AG04450 (cell line): ENCODE data around the gene UBR4. TPM values are rescaled to one million over a fixed set of nuclear protein-coding genes. Genes with fewer than 3 reads are reported as not detected.

Experiments used
- CTCF ChIA-PET: fragments of 300-600, 350-600 bp; formaldehyde crosslinking; extraction: SDS; loops from one replicate; lab custom pipeline; 2022; ENCODE audit warnings: antibody characterized with exemption, inconsistent platforms; lab: Charles Lee
- POLR2A ChIA-PET: fragments of 350-600 bp; formaldehyde crosslinking; extraction: SDS; loops from one replicate; lab custom pipeline; 2021; ENCODE audit warnings: antibody characterized with exemption, inconsistent platforms; lab: Yijun Ruan, JAX
- DNase-seq: peaks from one replicate; pipeline ENCODE4 v3.0.0-alpha.2; 2011; ENCODE audit warnings: low read depth, low spot score
- H3K27ac ChIP-seq: one replicate; pipeline ENCODE4 v1.5.1; 2012; ENCODE audit warnings: low read depth, low read length, control low read depth
- H3K27me3 ChIP-seq: one replicate; pipeline ENCODE4 v1.6.0; 2012; ENCODE audit warnings: low read length; ENCODE audit not compliant: control insufficient read depth, insufficient read depth
- H3K4me3 ChIP-seq: 2 replicates; pipeline ENCODE4 v1.5.1; 2011; ENCODE audit warnings: mild to moderate bottlenecking, low read depth, low read length, control low read depth
- H3K9me3 ChIP-seq: 2 replicates; pipeline ENCODE4 v1.5.1; 2012; ENCODE audit warnings: low read length; ENCODE audit not compliant: control insufficient read depth, insufficient read depth
- polyA plus RNA-seq: library from polyadenylated mRNA; depleted of rRNA; stranded (reverse); fragments of >200 nt; gene quantifications from 2 replicates; pipeline ENCODE4 v1.2.3, GENCODE V29; 2011
- TF ChIP-seq, protein P1 (sequence below): IDR thresholded peaks from 2 replicates; pipeline ENCODE4 v1.5.1; 2011; ENCODE audit warnings: low read depth, low read length, control low read depth, inconsistent platforms

UBR4 gene
- polyA plus RNA-seq, 1 experiment, result 91.9 TPM

DNA sequence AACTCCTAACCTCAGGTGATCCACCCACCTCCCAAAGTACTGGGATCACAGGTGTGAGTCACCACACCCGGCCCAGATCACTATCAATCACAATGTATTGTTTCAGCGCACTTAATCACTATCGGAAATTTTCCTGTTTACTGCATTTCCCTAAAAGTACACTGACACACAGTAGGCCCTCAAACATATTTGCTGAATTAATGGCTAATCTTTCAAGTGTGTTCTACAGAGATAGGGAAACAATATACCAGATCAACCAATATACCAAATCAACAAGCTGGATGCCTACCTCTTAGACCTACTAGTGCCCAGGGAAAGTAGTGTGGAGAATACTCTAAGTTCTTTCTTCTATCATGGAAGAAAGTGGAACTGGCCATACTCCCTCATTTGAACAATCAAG, 17.1 kb downstream of the UBR4 start:
- no peak for DNase-seq
- POLR2A ChIA-PET, result no interaction called here
- CTCF ChIA-PET, result interaction anchor here (0.6 kb wide), 1 partner anchor 149 kb away, joined by 3 read pairs; no protein-coding TSS in a partner anchor
- Histone ChIP-seq H3K9me3 (no peaks in the 10 kb centered on the region), H3K27ac (no peak overlapping the region), H3K27me3 (no peaks in the 10 kb centered on the region), H3K4me3 (no peak overlapping the region)
- TF ChIP-seq, protein P1, sequence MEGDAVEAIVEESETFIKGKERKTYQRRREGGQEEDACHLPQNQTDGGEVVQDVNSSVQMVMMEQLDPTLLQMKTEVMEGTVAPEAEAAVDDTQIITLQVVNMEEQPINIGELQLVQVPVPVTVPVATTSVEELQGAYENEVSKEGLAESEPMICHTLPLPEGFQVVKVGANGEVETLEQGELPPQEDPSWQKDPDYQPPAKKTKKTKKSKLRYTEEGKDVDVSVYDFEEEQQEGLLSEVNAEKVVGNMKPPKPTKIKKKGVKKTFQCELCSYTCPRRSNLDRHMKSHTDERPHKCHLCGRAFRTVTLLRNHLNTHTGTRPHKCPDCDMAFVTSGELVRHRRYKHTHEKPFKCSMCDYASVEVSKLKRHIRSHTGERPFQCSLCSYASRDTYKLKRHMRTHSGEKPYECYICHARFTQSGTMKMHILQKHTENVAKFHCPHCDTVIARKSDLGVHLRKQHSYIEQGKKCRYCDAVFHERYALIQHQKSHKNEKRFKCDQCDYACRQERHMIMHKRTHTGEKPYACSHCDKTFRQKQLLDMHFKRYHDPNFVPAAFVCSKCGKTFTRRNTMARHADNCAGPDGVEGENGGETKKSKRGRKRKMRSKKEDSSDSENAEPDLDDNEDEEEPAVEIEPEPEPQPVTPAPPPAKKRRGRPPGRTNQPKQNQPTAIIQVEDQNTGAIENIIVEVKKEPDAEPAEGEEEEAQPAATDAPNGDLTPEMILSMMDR, result no peak

DNA sequence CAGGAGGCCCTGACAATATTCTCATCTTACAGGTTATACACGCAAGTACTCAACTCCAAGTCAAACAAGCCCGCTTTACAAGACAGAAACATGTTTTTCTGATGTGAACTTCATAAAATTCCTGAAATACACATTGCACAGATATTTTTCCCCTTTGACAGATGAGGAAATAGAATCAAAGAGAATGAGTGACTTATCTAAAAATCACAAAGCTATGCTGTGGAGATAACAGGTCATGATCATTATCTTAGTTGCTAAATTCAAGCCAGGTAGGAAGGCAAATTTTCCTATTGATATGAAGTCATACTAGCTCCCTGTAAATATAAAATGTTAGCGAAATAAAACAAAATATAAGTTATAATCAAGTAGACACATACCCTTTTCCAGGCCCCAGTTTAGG, 18.3 kb downstream of the UBR4 start:
- Histone ChIP-seq H3K27ac (no peak overlapping the region), H3K9me3 (no peaks in the 10 kb centered on the region), H3K27me3 (no peaks in the 10 kb centered on the region), H3K4me3 (no peak overlapping the region)
- CTCF ChIA-PET, result no interaction called here
- DNase-seq, result no peak
- POLR2A ChIA-PET, result no interaction called here
- TF ChIP-seq, protein P1, result no peak

DNA sequence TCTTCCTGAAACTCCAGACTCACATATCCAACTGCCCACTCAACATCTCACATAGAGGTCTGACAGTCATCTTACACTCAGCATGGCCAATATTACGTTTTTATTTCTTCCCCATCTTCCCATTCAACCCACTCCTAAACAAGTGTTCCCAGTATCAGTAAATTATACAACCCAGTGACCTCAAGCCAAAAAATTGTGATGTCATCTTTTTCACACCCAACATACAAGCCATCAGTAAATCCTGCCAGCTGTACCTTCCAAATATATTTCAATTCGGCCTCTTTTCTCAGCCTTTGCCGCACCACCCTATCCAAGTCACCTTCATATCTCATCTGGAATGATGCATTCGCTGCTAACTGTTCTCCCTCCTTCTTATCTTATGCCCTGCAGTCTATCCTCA, 19.6 kb downstream of the UBR4 start:
- H3K4me3 ChIP-seq, result no peak overlapping the region
- H3K27me3 ChIP-seq, result no peaks in the 10 kb centered on the region
- ChIA-PET CTCF (no interaction called here), POLR2A (no interaction called here)
- H3K27ac ChIP-seq, result no peak overlapping the region
- DNase-seq, result no peak
- no peaks in the 10 kb centered on the region for H3K9me3 ChIP-seq
- TF ChIP-seq, protein P1, result no peak

DNA sequence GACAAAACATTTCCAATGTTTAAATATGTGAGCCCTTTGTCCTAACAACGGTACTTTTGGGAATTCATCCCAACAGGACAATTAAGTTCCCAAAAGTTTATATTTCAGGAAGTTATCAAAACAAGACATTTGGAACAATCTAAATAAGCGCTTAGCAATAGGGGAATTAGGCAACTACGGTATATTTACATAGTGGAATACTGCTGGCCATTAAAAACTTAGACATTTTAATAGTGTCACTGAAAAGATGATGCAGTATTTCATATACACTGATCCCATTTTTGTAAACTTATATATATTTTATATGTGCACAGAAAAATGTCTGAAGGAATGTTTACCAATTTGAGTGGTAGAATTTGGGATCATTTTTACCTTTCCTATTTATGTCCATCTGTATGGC, 20.8 kb downstream of the UBR4 start:
- Histone ChIP-seq H3K9me3 (no peaks in the 10 kb centered on the region), H3K4me3 (no peak overlapping the region), H3K27ac (no peak overlapping the region), H3K27me3 (no peaks in the 10 kb centered on the region)
- POLR2A ChIA-PET, result no interaction called here
- CTCF ChIA-PET, result interaction anchor here (0.9 kb wide), 1 partner anchor 10 kb away, joined by 3 read pairs; no protein-coding TSS in a partner anchor
- TF ChIP-seq, protein P1, result no peak
- no peak for DNase-seq

DNA sequence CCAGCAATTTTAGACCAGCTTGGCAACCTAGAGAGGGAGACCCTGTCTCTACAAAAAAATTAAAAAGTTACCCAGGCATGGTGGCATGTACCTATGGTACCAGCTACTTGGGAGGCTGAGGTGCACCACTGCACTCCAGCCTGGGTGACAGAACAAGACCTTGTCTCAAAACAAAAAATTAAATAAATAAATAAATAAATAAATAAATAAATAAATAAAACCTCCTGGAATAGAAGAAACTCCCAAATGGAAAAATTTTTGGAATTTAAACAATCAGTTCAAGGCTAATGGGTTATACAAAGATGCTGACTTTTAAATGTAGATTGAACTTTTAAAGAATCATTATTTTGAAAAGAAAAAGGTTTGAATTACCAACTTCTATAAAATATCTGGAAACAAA, 22.2 kb downstream of the UBR4 start:
- DNase-seq, result no peak
- Histone ChIP-seq H3K27me3 (no peaks in the 10 kb centered on the region), H3K4me3 (no peak overlapping the region), H3K27ac (no peak overlapping the region), H3K9me3 (no peaks in the 10 kb centered on the region)
- TF ChIP-seq, protein P1, result no peak
- POLR2A ChIA-PET, result no interaction called here
- CTCF ChIA-PET, result no interaction called here
